ENCODE measurements around the gene NCOR2. TPM values are rescaled to one million over a fixed set of nuclear protein-coding genes. Genes with fewer than 3 reads are reported as not detected.

NCOR2 gene
- total and polyA plus RNA-seq, 2 of the 4 experiments (the other 2 are of a cell fraction) = 12.9 to 40.8 TPM

- intact Hi-C loops (cut with micrococcal nuclease) (no loop called here), in situ Hi-C loops (cut with MboI; ENCODE audit: low sequenced_read_pairs) (no loop called here), dilution Hi-C loops (cut with HindIII; ENCODE audit: low sequenced_read_pairs, unreplicated experiment) (no loop called here)
- Histone ChIP-seq H3K14ac (replicated peaks; ENCODE audit: low read depth, low read length) (no peak overlapping the region), H3K36me3 (ENCODE audit: control insufficient read depth, insufficient read depth, low read length) (peaks cover 6% of the 10 kb centered on the region), H4K91ac (ENCODE audit: insufficient read depth, low read depth, low read length) (no peak overlapping the region), H2BK15ac (ENCODE audit: low read depth, low read length) (no peak overlapping the region), H3K9me3 (ENCODE audit: control insufficient read depth, insufficient read depth, low read length) (no peaks in the 10 kb centered on the region), H2AFZ (replicated peaks; ENCODE audit: low read length, poor library complexity) (no peak overlapping the region), H4K20me1 (ENCODE audit: insufficient read depth, low read length) (peaks cover 89% of the 10 kb centered on the region), H3K18ac (ENCODE audit: low read depth, low read length) (no peak overlapping the region), H2BK120ac (ENCODE audit: low read depth, low read length) (no peak overlapping the region), H3K9ac (ENCODE audit: low read depth, low read length) (no peak overlapping the region), H2BK20ac (ENCODE audit: low read depth, low read length) (no peak overlapping the region), H2BK5ac (ENCODE audit: low read depth, low read length, poor library complexity, severe bottlenecking) (no peak overlapping the region), H2AK9ac (replicated peaks; ENCODE audit: low read depth, low read length, poor library complexity) (no peak overlapping the region), H3K4me1 (ENCODE audit: control insufficient read depth, insufficient read depth, low read length) (peaks cover 2% of the 10 kb centered on the region), H3K9me1 (ENCODE audit: insufficient read depth, low read length) (peaks cover 24% of the 10 kb centered on the region), H4K8ac (ENCODE audit: low read depth in 2 of 2, low read length in 2 of 2) (no peak overlapping the region), H4K5ac (ENCODE audit: low read depth, low read length) (no peak overlapping the region), H3K56ac (ENCODE audit: extremely low read depth, insufficient read depth, low read length) (no peak overlapping the region), H3K4me2 (ENCODE audit: low read depth, low read length) (no peak overlapping the region), H3K27ac (ENCODE audit: insufficient read depth, low read length) (no peak overlapping the region), H3K4ac (ENCODE audit: low read depth, low read length) (no peak overlapping the region), H2AK5ac (ENCODE audit: low read depth, low read length) (no peak overlapping the region), H3K79me1 (ENCODE audit: low read depth in 1 of 2, low read length in 2 of 2) (peaks cover 44 to 78% of the 10 kb centered on the region in 2 experiments), H3K27me3 (ENCODE audit: control insufficient read depth, insufficient read depth, low read length) (no peaks in the 10 kb centered on the region), H3K23ac (ENCODE audit: low read depth, low read length) (no peak overlapping the region), H3K4me3 (ENCODE audit: insufficient read depth, low read depth, low read length) (no peak overlapping the region)
- DNase-seq (no peak), ATAC-seq (ENCODE audit: low read depth) (no peak)
- TF ChIP-seq FOS (IDR thresholded peaks at IDR 0.05; ENCODE audit: low read depth, low read length) (no peak), RFX5 (IDR thresholded peaks at IDR 0.05; ENCODE audit: low read depth, low read length) (no peak), MXI1 (IDR thresholded peaks at IDR 0.05; ENCODE audit: borderline replicate concordance, low read depth, low read length) (no peak), ELK1 (IDR thresholded peaks at IDR 0.05; ENCODE audit: borderline replicate concordance, low read depth, low read length) (no peak), MAZ (IDR thresholded peaks at IDR 0.05; ENCODE audit: borderline replicate concordance, low read depth, low read length) (no peak), CHD1 (IDR thresholded peaks at IDR 0.05; ENCODE audit: low read depth, low read length) (no peak), MAFK (IDR thresholded peaks at IDR 0.05; ENCODE audit: low read depth, low read length) (no peak), NFE2L2 (IDR thresholded peaks at IDR 0.05; ENCODE audit: low read depth, low read length) (no peak), POLR2A (IDR thresholded peaks at IDR 0.05; ENCODE audit: low read depth, low read length) (no peak), SMC3 (IDR thresholded peaks at IDR 0.05; ENCODE audit: low read depth, low read length) (no peak), CEBPB (IDR thresholded peaks at IDR 0.05; ENCODE audit: low read depth, low read length) (no peak)
- ChIA-PET POLR2A (ENCODE audit: unreplicated experiment) (no interaction called here), CTCF (no interaction called here)
- no CpG with 5 or more reads among the region's 14 CpGs for WGBS, 2 experiments (ENCODE audit: extremely low coverage in 2 of 2, insufficient read length in 1 of 2)
- BruUV-seq (replicated peaks) = no TSS peak
Measured at GRCh38 chr12:124531281-124531745, 36.1 kb downstream of the NCOR2 start.

Measured in IMR-90 (cell line).